GM12878 (cell line): ENCODE results near the gene ZNF646. TPM values are rescaled to one million over a fixed set of nuclear protein-coding genes. Genes with fewer than 3 reads are reported as not detected.
A peak's percentile ranks its signal among the peaks of the same experiment; 100 is the strongest.

Experiments used
- CBX5 ChIP-seq: sonication (generic); IDR thresholded peaks from 2 replicates; pipeline ENCODE4 v1.6.1; 2016; ENCODE audit warnings: low read depth, moderate library complexity, mild to moderate bottlenecking, inconsistent platforms
- CHD1 ChIP-seq: IDR thresholded peaks from 2 replicates; pipeline ENCODE4 v1.6.1; 2012; ENCODE audit warnings: low read depth, low read length, improper control_type of control experiment
- CHD4 ChIP-seq: fragments of 200-600 bp; sonication (generic); IDR thresholded peaks from 2 replicates; pipeline ENCODE4 v1.6.1; 2016; ENCODE audit warnings: mild to moderate bottlenecking
- IRF4 ChIP-seq: IDR thresholded peaks from 2 replicates; pipeline ENCODE4 v1.6.1; 2011; ENCODE audit warnings: low read depth, low read length
- MTA3 ChIP-seq: IDR thresholded peaks from 2 replicates; pipeline ENCODE4 v1.6.1; 2012; ENCODE audit warnings: low read length, inconsistent platforms, borderline replicate concordance
- NFIC ChIP-seq: IDR thresholded peaks from 2 replicates; pipeline ENCODE4 v1.6.1; 2012; ENCODE audit warnings: low read depth, mild to moderate bottlenecking, inconsistent platforms, low read length, moderate library complexity
- PAX5 ChIP-seq: IDR thresholded peaks from 2 replicates; pipeline ENCODE4 v1.6.1; 2011; ENCODE audit warnings: low read depth, low read length, borderline replicate concordance
- POLR2A ChIP-seq: IDR thresholded peaks from 2 replicates; pipeline ENCODE4 v1.6.1; 2011; ENCODE audit warnings: low read depth, mild to moderate bottlenecking, low read length
- SMAD5 ChIP-seq: IDR thresholded peaks from 2 replicates; pipeline ENCODE4 v1.6.1; 2016; ENCODE audit warnings: antibody characterized with exemption, low read depth
- SMC3 ChIP-seq: IDR thresholded peaks from 2 replicates; pipeline ENCODE4 v1.6.1; 2011; ENCODE audit warnings: low read length, improper control_type of control experiment, borderline replicate concordance
- SREBF1 ChIP-seq: IDR thresholded peaks from 2 replicates; pipeline ENCODE4 v1.6.1; 2012; ENCODE audit warnings: mild to moderate bottlenecking, low read length
- USF1 ChIP-seq: IDR thresholded peaks from 2 replicates; pipeline ENCODE4 v1.6.1; 2011; ENCODE audit warnings: borderline replicate concordance, low read depth, mild to moderate bottlenecking, moderate library complexity, mixed read lengths, low read length; ENCODE audit not compliant: insufficient read depth; ENCODE audit errors: extremely low read length
- ZNF217 ChIP-seq: fragments of 450-650 bp; IDR thresholded peaks from 2 replicates; pipeline ENCODE4 v1.6.1; 2017; ENCODE audit warnings: antibody characterized with exemption, mild to moderate bottlenecking
- polyA plus RNA-seq, 11 experiments: library from polyadenylated mRNA; depleted of rRNA in 4 of 11; unstranded in 6 of 11; stranded (reverse) in 5 of 11; fragments of >200 nt; fragmentation: Nextera tagmentation in 4 of 11; fragmentation: Illumina TruSeq in 1 of 11; extraction: Ambion mirVana in 4 of 11; extraction: Trizol in 1 of 11; gene quantifications; 1 replicate in 1 of 11; 2 replicates in 10 of 11; pipeline versions ENCODE4 v1.2.1 to v1.2.3, GENCODE V29; 2011 to 2016; ENCODE audit warnings: inconsistent platforms in 2 of 11, missing spikeins in 2 of 11, low read depth in 1 of 11
- total RNA-seq, 4 experiments: library from RNA; depleted of rRNA in 3 of 4; stranded (reverse); fragments of >200 nt in 3 of 4; fragmentation: Illumina TruSeq in 1 of 4; extraction: Trizol in 1 of 4; gene quantifications; 2 replicates each; pipeline versions ENCODE4 v1.2.1 to v1.2.3, GENCODE V29; 2013 to 2021
- TF ChIP-seq, protein P1 (sequence below): fragments of 450-650 bp; IDR thresholded peaks from 2 replicates; pipeline ENCODE4 v1.6.1; 2014; ENCODE audit warnings: mild to moderate bottlenecking

The ZNF646 gene
- total and polyA plus RNA-seq, 10 of the 15 experiments (the other 5 are each of a cell fraction or from before 2014, with no cell fraction given), result 0.10 to 21.8 (median 6.4) TPM

DNA sequence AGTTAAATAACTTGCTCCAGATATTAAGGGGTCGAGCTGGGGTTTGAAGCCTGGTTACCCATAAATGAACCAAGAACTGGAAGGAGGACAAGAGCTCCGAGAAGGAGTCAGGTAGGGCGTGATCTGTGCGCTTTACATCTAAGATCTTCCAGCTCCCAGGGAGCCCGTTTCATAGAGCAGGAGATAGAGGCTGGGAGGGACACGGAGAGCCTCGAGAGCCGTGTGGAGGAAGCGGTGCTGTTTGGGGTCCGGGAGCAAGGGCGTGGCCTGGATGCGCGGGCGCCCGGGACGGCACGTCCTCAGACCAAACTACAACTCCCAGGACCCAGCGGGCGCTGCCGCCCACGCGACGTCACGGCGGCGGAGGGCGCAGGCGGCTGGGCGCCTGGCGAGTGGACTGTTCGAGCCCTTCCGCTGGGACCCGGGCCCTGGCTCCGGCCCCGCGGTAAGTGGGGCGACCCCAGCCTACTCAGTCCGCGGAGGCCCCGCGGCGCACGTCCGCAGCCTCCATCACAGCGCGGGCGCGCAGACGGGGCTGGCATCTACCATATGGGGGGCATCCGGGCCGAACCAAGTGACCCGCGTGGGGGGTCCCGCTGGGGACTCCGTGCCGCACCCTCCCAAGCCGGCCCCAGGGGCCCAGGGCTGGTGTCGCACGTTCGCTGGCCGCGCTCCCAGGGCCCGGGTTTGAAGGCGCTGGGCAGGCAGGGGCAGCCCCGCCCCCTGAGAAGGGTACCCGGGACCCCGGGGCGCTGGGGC lies 34.0 kb downstream of the ZNF646 start, which contains the start of gene BCKDK (continued):
- TF ChIP-seq, protein P1, sequence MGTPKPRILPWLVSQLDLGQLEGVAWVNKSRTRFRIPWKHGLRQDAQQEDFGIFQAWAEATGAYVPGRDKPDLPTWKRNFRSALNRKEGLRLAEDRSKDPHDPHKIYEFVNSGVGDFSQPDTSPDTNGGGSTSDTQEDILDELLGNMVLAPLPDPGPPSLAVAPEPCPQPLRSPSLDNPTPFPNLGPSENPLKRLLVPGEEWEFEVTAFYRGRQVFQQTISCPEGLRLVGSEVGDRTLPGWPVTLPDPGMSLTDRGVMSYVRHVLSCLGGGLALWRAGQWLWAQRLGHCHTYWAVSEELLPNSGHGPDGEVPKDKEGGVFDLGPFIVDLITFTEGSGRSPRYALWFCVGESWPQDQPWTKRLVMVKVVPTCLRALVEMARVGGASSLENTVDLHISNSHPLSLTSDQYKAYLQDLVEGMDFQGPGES, result 0 out of 2 replicates have a peak, but pooled peaks have one; percentile 23
- TF ChIP-seq PAX5 (peak; percentile 40; the same call in 1 of the 2 replicates), ZNF217 (peak; percentile 57; the same call in 1 of the 2 replicates), NFIC (no peak), MTA3 (no peak), SMAD5 (no peak), CHD1 (peak; percentile 80; the same call in 1 of the 2 replicates), CHD4 (no peak), SREBF1 (peak; percentile 67; the same call in 1 of the 2 replicates), CBX5 (no peak), USF1 (no peak), IRF4 (no peak), SMC3 (no peak), POLR2A (peak; percentile 66)
